ENCODE results near the gene OASL. TPM values are rescaled to one million over a fixed set of nuclear protein-coding genes. Genes with fewer than 3 reads are reported as not detected.

OASL gene
- total RNA-seq, 1 experiment from 2014 or later = 1.7 TPM

GRCh38 chr12:120970310-120970709, 68.7 kb downstream of the OASL start:
- no peak overlapping the region for H2AFZ ChIP-seq
- H3K4me1 ChIP-seq (replicated peaks; ENCODE audit: insufficient read depth) = no peaks in the 10 kb centered on the region
- H4K20me1 ChIP-seq (ENCODE audit: insufficient read depth) = no peaks in the 10 kb centered on the region
- H3K27me3 ChIP-seq (ENCODE audit: insufficient read depth, low read depth) = no peaks in the 10 kb centered on the region
- H3K9me2 ChIP-seq (ENCODE audit: insufficient read depth) = no peaks in the 10 kb centered on the region
- TF ChIP-seq CTCF (conservative IDR thresholded peaks at IDR 0.05) (no peak), EZH2 (IDR thresholded peaks at IDR 0.05; ENCODE audit: low read depth) (no peak)
- H3F3A ChIP-seq (ENCODE audit: insufficient read depth, low read depth) = no peaks in the 10 kb centered on the region
- no peaks in the 10 kb centered on the region for H3K9me3 ChIP-seq (ENCODE audit: insufficient read depth, low read depth)
- BruUV-seq (replicated peaks) = no TSS peak
- H3K27ac ChIP-seq = no peak overlapping the region
- H3K4me3 ChIP-seq = no peak overlapping the region
- no peaks in the 10 kb centered on the region for H3K79me2 ChIP-seq (ENCODE audit: low read depth)
- H3K36me3 ChIP-seq (ENCODE audit: low read depth) = no peaks in the 10 kb centered on the region
- no peak for DNase-seq
- ChIA-PET POLR2A (ENCODE audit: unreplicated experiment) (no interaction called here), CTCF (no interaction called here)
- intact Hi-C loops (cut with micrococcal nuclease; ENCODE audit: unreplicated experiment) = loop anchor here (5.0 kb wide), 4 partner anchors 193 to 388 kb away; partner anchors contain the start of genes POP5 and UNC119B
- H3K4me2 ChIP-seq = no peak overlapping the region

Other genes starting within 250 kb of the OASL start
- 27.1 and 44.7 TPM in 2 replicates for gene SPPL3, start 134.9 kb downstream of the OASL start, total RNA-seq (2021)
- not detected in 2 replicates for gene HNF1A, start 60.7 kb downstream of the OASL start, total RNA-seq (2021)
- 14.7 and 14.8 TPM in 2 replicates for gene C12orf43, start 22.8 kb downstream of the OASL start, total RNA-seq (2021)
- gene P2RX7, start 93.6 kb upstream of the OASL start, total RNA-seq (2021) = 2.2 and 3.2 TPM in 2 replicates
- 21.0 and 28.1 TPM in 2 replicates for gene P2RX4, start 170.9 kb upstream of the OASL start, total RNA-seq (2021)